ENCODE data around the gene ITGA2B.
A peak's percentile ranks its signal among the peaks of the same experiment; 100 is the strongest.
"Not testable (repeated sequence)": the region's sequence is repeated elsewhere in the genome, so short reads cannot be mapped to it uniquely, and the experiment has no call there.

ITGA2B gene

DNA sequence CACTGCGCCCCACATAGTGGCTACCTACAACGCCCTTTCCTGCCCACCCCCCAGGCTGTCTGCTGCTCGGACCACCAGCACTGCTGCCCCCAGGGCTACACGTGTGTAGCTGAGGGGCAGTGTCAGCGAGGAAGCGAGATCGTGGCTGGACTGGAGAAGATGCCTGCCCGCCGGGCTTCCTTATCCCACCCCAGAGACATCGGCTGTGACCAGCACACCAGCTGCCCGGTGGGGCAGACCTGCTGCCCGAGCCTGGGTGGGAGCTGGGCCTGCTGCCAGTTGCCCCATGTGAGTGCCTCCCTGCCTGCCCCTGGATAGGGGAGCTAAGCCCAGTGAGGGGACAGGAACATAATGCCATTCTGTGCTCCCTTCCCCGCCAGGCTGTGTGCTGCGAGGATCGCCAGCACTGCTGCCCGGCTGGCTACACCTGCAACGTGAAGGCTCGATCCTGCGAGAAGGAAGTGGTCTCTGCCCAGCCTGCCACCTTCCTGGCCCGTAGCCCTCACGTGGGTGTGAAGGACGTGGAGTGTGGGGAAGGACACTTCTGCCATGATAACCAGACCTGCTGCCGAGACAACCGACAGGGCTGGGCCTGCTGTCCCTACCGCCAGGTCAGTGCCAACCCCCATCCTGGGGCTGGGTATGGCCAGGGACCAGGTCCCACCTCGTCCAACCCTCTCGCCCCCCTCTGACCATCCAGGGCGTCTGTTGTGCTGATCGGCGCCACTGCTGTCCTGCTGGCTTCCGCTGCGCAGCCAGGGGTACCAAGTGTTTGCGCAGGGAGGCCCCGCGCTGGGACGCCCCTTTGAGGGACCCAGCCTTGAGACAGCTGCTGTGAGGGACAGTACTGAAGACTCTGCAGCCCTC, 37.3 kb downstream of the ITGA2B start:
- no peak for DNase-seq

DNA sequence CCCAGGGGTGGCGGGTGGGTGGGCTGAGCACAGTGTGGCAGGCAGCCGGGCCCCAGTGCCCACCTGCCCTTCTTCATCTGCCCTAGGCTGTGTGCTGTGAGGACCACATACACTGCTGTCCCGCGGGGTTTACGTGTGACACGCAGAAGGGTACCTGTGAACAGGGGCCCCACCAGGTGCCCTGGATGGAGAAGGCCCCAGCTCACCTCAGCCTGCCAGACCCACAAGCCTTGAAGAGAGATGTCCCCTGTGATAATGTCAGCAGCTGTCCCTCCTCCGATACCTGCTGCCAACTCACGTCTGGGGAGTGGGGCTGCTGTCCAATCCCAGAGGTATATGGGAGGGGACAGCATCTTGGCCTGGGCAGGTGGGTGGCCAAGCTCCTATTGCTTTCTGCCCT, 38.0 kb downstream of the ITGA2B start:
- no peak for DNase-seq

DNA sequence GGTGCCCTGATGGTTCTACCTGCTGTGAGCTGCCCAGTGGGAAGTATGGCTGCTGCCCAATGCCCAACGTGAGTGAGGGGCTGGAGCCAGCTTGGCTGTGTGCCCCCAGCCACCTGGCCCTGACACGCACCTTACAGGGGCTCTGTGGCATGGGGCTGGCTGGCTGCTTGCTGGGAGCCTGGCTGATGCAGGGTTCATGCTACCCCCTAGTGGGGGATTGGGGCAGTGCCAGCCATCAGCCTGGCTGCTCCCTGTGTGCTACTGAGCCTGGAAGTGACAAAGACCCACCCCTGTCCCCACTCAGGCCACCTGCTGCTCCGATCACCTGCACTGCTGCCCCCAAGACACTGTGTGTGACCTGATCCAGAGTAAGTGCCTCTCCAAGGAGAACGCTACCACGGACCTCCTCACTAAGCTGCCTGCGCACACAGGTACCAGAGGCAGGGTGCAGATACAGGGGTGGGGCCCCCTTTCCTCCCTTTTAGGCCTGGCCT, 38.7 kb downstream of the ITGA2B start:
- peak; percentile 79 for DNase-seq

DNA sequence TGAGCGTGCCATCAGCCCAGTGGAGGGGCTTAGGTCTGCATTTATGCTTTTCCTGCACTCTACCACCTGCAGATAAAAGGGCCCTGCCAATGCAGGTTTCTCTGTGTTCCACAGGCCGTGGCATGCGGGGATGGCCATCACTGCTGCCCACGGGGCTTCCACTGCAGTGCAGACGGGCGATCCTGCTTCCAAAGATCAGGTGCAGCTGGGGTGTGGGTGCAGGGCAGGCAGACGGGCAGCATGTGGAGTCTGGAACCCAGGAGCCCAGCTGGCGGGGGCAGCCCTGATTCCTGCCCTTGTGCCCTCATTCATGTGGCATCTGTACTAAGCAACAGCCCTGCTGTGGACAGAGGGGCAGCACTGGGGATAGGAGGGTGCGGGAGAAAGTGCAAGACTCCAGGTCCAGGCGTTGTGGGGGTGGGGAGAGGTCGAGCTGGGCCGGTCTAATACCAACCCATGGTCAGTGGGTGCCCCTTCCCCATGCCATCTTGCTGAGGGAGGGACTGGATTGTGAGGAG, 39.8 kb downstream of the ITGA2B start:
- DNase-seq, result no peak

DNA sequence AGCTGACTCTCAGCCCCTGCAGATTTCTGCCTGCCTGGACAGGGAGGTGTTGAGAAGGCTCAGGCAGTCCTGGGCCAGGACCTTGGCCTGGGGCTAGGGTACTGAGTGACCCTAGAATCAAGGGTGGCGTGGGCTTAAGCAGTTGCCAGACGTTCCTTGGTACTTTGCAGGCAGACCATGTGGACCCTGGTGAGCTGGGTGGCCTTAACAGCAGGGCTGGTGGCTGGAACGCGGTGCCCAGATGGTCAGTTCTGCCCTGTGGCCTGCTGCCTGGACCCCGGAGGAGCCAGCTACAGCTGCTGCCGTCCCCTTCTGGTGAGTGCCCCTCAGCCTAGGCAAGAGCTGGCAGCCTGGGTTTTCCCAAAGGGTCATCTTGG, 40.5 kb downstream of the ITGA2B start:
- no peak for DNase-seq

DNA sequence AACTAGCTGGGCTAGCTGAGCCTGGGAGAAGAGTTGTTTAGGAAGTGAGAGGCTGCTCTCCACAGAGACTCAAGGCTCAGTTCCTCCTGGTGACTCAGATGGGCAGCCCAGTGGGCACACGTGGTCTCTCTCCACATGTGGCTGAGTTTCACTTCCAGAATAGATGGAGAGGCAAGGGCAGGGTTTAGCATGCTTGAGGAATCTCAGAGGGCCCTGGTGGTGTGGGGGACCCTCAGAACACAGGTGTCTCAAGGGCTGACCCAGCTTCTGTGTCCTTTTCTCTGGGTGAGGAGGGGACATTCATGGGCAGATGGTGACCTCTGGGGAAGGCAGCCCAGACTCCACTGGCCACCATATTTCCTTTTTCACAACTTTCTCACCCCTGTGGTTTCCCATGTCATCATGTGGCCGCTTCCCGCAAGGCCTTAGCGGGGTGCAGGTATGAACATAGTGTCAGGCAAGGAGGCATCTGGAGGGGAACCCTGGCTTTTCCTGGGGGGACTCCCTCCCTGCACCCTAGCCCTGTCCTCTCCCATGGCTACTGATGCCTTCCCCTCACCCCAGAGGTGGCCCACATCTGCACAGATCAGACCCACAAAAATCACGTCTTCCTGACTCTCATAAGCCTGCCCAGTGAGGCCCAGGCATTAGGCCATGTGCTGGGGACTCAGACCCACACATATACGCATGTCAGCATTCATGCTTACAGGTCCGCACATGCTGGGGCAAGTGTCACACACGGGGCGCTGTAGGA, 41.0 kb downstream of the ITGA2B start:
- DNase-seq, result peak; percentile 92

DNA sequence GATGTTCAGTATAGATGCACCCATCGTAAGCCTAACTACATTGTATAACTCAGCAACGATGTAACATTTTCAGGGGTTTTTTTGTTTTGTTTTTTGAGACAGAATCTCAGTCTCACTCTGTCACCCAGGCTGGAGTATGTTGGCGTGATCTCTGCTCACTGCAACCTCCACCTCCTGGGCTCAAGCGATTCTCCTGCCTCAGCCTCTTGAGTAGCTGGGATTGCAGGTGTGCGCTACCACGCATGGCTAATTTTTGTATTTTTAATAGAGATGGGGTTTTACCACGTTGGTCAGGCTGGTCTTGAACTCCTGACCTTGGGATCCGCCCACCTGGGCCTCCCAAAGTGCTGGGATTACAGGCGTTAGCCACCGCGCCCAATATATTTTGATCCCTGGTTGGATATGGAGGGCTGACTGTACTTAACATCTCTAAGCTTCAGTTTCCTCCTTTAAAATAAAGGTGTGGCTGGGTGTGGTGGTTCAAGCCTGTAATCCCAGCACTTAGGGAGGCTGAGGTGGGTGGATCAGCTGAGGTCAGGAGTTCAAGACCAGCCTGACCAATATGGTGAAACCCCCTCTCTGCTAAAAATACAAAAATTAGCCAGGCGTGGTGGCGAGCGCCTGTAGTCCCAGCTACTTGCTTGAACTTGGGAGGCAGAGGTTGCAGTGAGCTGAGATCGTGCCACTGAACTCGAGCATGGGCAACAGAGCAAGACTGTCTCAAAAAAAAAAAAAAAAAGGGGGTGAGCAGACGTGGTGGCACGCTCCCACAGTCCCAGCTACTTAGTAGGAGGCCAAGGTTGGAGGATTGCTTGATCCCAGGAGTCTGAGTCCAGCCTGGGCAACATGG, 42.0 kb downstream of the ITGA2B start:
- DNase-seq, result not testable (repeated sequence)

DNA sequence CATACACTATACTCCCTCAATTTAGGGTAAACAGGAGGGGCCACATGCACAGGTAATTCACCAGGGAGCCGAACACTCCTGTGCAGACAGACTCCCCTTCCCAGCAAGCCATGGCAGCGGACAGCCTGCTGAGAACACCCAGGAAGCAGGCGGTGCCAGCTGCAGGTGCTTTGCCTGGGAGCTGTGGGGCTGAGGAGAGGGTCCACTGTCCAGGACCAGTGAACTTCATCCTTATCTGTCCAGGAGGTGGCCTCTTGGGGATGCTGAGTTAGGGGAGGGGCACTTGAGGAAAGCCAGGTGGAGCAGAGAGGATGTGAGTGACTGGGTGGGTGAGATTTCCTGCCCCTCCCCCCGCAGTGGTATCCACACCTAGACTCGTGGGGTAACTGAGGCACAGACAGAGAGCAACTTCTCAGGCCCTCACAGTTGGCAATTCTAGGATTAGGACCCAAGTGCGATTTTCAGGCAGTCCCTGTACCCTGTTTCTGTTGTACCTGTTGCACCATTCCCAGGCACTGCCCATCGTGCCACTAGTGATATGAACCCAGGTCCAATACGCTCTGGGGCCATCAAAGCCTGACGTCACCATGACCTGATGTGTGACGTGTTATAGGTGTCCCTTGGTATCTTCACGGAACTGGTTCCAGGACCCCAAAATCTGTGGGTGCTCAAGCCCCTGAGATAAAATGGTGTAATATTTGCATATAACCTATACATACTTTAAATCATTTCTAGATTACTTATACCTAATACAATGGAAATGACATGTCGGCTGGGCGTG, 43.2 kb downstream of the ITGA2B start:
- no peak for DNase-seq

DNA sequence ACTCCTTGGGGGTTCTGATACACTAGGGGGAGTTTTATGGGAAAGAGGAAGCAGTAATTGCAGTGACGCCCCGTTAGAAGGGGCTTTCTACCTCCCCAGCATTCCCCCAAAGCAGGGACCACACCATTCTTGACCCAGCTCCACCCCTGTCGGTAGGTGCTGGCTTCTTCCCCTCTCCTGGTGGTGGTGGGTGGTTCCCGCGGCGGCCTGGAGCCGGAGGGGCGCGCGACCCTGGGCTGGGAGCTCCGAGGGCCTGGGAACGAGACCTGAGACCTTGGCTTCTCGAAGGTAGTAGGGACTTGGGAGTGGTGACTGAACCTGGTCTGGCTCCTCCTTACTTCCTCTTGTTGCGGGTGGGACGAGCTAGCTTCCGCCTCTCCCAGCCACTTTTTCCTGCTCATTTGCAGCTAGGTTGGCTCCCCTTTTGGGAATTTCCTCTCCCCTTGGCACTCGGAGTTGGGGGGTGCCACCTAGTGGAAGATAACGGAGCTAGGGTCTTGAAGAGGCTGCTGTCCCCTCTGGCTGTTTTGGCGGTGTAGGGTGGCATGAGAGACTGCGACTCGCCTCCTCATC, 43.9 kb downstream of the ITGA2B start:
- peak; percentile 50 for DNase-seq

DNA sequence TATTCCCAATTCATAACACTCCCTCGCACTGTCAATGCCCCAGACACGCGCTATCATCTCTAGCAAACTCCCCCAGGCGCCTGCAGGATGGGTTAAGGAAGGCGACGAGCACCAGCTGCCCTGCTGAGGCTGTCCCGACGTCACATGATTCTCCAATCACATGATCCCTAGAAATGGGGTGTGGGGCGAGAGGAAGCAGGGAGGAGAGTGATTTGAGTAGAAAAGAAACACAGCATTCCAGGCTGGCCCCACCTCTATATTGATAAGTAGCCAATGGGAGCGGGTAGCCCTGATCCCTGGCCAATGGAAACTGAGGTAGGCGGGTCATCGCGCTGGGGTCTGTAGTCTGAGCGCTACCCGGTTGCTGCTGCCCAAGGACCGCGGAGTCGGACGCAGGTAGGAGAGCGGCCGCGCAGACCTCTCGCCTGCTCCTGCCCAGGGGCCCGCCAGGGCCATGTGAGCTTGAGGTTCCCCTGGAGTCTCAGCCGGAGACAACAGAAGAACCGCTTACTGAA, 44.5 kb downstream of the ITGA2B start, which contains the start of gene GRN:
Gene GRN, plus strand, starts transcription at position 364 of the 515 bp plus-strand sequence. CDS start 3,863 bp downstream, outside the sequence.
- peak; percentile 95 for DNase-seq

DNA sequence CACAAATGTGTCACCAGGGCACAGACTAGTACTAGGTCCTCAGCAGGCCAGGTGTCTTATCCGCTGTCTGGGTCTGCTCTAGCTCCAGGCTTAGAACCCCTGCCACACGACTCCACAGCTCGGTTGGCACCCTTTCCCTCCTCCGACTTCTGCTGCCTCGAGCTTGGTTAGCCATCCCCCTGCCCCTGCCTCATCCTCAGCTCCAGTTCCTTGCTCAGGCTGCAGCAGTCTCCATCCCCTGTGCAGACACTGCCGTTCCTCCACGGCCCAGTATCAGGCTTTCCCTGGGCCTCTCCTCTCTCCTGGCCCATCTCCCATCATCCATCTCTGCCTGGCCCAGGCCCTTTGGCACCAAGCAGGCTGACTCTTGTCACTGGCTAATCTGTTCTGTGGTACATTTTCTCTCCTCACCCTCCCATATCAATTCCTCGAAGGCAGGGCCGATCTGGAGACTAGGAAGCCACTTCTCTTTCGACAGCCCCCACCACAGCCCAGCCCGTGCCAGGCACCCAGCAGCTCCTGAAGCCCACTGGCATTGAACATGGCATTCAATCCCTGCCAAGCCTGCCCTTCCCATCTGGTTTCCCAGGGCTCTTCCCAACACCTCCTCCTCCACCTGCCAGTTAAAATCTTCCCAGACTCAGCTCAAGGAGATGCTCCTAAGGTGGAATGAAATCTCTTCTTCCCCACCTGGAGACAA, 45.8 kb downstream of the ITGA2B start:
- no peak for DNase-seq

DNA sequence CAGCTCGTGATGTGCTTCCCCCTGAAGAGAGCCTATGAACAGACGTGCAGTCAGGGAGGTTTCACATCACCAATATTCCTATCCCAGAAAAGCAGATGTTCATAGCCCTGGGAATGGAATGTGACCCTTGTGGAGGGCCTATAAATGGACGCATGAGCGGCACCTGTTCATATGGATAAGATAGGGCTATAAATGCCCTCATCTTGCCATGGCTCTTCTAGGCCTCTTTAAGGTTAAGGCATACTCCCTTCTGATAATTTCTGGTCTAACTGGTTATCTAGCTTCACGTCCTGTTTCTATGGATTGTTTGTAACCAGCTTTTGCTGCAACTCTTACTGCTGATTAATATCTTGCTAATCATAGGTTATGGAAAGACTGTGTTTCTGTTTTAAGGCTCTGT, 48.9 kb downstream of the ITGA2B start:
- DNase-seq, result not testable (repeated sequence)

DNA sequence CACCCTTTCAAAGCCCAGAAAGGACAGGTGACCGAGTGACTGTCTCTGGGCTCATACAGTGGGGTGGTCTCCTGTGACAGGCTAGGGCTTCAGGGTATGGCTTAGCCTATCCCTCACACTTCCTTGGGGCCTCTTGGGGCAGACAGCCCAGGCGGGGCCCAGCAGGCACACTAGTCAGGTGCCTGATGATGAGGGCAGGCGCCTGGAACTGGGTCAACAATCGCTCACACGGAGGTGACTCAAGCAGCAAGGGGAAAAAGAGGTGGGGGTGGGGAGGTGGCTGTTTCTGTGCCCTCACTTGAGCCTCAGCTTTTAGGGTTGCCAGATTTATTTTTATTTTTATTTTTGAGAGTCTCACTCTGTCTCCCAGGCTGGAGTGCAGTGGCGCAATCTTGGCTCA, 50.7 kb downstream of the ITGA2B start:
- DNase-seq, result peak; percentile 51

DNA sequence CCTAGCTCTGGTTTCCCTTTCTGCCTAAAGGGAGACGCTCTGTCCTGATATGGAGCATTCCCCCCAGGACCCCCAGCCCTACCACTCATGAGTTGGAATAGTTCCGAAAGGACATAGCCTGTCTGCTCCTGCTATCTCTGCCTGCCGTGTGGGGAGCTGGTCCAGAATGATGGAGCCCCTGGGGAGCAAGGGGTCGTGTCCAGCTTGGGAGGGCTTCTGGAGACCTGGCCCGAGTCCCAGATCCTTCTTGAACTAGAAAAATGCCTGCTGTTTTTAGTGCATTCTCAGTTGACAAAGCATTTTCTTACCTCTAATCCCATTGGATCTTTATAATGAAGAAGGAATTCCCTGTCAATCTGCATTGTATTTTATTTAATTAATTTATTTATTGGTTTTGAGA, 53.5 kb downstream of the ITGA2B start:
- DNase-seq, result no peak

DNA sequence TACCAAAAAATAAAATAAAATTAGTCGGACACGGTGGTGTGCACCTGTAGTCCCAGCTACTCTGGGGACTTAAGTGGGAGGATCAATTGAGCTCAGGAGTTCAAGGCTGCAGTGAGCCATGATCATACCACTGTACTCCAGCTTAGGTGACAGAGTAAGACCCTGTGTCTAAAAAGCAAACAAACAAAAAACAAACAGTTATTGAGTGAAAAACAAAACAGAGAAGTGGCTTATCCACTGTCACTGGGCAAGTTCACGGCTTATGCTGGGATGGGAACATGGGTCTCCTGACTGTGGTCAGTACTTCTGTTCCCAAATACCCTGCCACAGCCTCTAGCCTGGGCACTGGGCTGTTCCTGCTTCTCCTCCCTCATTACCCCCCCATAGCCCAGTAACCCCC, 53.9 kb downstream of the ITGA2B start:
- DNase-seq, result no peak

DNA sequence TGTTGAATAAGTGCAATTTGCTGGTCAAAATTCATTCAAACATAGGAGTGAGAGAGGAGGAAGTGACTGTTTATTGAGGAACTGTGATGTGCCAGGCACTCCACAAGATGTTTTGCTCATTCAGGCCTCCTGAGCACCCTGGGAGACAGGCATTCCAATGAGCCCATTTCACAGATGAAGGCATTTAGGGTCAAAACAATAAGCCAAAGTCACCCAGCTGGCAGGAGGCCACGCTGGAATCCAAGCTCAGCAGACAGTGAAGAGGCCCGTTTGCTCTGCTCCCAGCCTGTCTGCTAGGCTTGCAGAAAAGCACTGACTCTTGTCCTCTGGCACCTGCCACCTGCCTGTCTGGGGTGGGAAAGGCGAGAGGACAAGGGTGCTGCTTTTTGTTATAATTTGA, 54.7 kb downstream of the ITGA2B start:
- peak; percentile 96 for DNase-seq

DNA sequence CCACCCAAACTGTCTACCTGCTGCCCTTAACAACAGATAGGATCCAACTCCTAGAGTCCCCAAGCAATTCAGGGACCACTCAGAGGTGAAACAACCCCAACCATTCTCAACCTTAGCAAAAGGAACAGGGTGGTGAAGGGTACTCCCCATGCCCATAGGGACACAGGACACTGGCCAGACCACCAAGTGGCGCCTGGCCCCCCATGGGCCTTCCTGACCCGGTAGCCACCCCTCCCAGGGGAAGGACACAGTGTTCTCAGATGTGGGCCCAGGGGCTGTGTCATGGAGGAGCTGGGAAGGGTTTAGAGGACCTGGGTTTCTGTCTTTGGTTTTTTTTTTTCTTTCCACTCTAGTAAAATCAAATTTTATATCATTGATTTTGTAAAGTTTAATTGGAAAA, 55.1 kb downstream of the ITGA2B start:
- DNase-seq, result no peak

DNA sequence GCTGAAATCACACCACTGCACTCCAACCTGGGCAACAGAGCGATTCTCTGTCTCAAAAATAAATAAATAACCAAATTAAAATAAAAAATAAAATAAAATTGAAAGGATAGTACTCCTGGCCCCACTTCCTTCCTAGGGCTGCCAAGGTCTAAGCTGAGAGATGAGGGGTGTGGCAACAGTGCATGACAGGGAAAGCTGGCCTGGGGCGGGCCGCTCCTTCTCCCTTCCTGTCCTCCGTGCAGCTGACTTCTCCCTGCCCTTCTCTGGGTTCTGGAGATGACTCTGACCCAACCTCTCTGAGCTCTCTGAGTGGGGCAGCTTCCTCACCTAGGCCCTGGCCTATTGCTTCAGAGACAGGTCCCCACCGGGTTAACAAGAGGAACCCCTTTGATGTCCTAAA, 56.1 kb downstream of the ITGA2B start:
- DNase-seq, result no peak

DNA sequence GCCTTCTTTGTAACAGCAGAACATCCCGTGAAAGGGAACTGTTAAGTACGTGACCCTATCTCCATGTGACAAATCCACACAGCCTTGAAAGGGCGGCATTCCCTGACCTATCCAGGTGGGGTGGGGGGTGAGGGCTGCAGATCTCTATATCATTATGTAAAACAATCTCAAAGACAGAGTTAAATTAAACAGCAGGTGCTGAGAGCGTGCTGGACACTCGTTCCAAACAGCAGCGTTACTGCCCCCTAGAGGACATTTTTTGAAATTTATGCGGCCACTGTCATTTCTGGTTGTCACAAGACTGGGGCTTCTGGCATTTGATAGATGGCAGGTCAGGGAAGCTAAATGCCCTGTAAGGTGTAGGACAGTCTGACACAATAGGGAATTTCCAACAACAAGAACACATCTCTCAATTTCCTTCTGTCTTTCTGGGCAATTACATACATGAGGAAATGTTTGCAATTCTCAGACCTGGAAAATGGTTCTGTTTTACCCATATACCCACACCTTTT, 58.1 kb downstream of the ITGA2B start:
- DNase-seq, result peak; percentile 89

DNA sequence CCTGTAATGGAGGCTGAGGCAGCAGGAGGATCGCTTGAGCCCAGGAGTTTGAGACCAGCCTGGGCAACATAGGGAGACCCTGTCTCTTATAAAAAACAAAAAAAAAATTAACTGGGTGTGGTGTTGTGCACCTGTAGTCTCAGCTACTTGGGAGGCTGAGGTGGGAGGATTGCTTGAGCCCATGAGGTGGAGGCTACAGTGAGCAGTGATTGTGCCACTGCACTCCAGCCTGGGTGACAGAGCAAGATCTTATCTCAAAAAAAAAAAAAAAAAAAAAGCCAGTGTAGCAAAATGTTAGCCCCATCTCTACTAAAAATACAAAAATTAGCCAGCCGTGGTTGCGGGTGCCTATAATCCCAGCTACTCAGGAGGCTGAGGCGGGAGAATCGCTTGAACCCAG, 59.2 kb downstream of the ITGA2B start:
- DNase-seq, result not testable (repeated sequence)

Measured in RPMI8226 (cell line).